Purkinje cell (primary cell): ENCODE data around the gene OR5P2. TPM values are rescaled to one million over a fixed set of nuclear protein-coding genes. Genes with fewer than 3 reads are reported as not detected.

Experiments
- polyA plus RNA-seq: library from polyadenylated mRNA; unstranded; fragments of >200 nt; fragmentation: Nextera tagmentation; gene quantifications from 2 replicates; pipeline ENCODE4 v1.2.1, GENCODE V29; 2014

OR5P2 gene
- not detected in 2 replicates for polyA plus RNA-seq

DNA sequence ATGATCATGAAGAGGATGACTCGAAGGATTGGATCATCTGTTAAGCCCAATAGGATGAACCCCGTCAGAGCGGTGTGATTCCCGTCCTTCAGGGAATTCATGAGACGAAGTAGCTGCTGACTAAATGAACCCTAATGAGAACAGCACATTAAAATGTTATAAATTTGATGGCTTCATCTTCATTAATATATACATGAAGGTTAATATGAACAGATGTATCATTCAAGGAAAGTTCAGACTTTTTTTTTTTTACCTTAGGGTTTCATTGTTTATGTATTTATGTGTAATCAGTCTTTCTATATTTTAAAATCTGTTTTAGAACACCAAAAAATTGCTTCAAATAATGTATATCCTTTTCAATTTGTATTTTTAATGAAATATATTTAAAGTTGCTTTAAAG is at the start of gene OR5P2:
Gene OR5P2 (minus strand): TSS at position 101 of the 400 bp plus-strand sequence. CDS start 0 bp downstream, at position 101.

GRCh38 chr11:7830740-7831139 is 34.0 kb upstream of the OR5P2 start, which contains the start of gene OR5P3:
Gene OR5P3, minus strand, starts transcription at chr11:7830840.

Other genes with a start within 250 kb of the OR5P2 start
- not detected in 2 replicates for gene CYB5R2, start 123.4 kb downstream of the OR5P2 start, polyA plus RNA-seq
- not detected in 2 replicates for gene OVCH2, start 90.5 kb downstream of the OR5P2 start, polyA plus RNA-seq
- gene OR5P3, start 33.9 kb upstream of the OR5P2 start, polyA plus RNA-seq, result not detected in 2 replicates
- gene OR10A6, start 134.3 kb upstream of the OR5P2 start, polyA plus RNA-seq, result not detected in 2 replicates
- not detected in 2 replicates for gene OR10A3, start 144.8 kb upstream of the OR5P2 start, polyA plus RNA-seq
- not detected in 2 replicates for gene NLRP10, start 168.5 kb upstream of the OR5P2 start, polyA plus RNA-seq
- gene EIF3F, start 190.4 kb upstream of the OR5P2 start, polyA plus RNA-seq, result 62.6 and 68.5 TPM in 2 replicates